GM18867 (cell line): ENCODE data around the gene ERCC8.

ENCODE experiments used
- ATAC-seq: cut with Tn5 transposase; IDR thresholded peaks from one replicate; pipeline ENCODE4 v1.9.1; 2021; ENCODE audit warnings: mild to moderate bottlenecking, moderate library complexity; ENCODE audit not compliant: unreplicated experiment

The ERCC8 gene

GRCh38 chr5:60842871-60843385, 101.9 kb downstream of the ERCC8 start:
- no peak for ATAC-seq

DNA sequence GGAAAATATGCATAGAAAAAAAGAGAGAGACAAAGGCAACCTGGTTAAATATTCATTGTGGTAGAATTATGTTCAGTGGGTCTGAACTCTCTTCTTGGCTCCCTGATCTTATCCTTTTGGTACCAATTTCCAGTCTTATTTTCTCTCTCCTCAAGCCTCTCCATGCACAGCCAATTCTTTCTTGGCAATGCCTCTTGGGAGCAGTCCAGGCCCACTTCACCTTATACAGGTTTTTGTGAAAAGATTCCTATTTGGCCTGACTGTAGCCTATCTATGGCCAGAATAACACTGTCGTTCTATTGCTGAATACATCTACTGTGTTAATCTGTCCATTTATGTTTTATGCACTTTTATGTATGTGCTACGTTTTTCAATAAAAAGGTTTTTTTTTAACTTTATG, 103.5 kb downstream of the ERCC8 start:
- ATAC-seq, result no peak

DNA sequence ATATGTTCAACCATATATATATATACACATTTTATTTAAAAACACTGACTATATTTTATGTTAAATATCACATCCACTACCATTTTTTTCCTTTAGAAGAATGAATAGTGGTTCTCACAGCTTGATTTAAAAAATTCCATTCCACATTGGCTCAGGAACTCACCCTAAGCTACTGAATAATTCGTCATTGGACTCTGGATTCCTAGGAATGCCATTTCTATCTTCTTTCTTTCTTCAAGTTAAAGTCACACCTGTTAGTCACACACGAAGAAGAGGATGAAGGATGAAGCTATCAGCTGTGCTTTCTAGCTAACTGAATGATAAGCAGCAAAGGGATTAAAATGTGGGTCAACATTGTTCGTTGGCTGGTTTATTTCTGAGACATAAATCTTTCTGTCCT, 108.7 kb downstream of the ERCC8 start:
- ATAC-seq, result no peak

- no peak for ATAC-seq
Observed at GRCh38 chr5:60835554-60835953, 109.3 kb downstream of the ERCC8 start.

DNA sequence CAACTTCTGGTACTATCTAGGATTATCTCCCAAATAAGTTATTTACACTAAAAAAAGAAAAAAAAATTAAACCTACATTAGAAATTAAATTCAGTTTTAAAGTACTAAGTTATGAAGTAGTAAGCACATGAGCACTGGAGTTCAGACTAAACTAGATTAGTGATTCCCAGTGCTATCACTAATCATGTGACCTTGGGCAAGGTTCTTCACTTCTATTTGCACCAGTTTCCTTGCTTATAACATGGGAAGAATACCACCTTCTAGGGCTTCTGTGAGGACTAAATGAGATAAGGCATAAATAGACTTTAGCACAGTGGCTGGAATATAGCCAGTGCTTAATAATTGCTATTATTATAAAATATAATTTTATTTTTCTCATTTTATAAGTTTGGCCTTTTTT, 111.3 kb downstream of the ERCC8 start:
- ATAC-seq, result no peak

DNA sequence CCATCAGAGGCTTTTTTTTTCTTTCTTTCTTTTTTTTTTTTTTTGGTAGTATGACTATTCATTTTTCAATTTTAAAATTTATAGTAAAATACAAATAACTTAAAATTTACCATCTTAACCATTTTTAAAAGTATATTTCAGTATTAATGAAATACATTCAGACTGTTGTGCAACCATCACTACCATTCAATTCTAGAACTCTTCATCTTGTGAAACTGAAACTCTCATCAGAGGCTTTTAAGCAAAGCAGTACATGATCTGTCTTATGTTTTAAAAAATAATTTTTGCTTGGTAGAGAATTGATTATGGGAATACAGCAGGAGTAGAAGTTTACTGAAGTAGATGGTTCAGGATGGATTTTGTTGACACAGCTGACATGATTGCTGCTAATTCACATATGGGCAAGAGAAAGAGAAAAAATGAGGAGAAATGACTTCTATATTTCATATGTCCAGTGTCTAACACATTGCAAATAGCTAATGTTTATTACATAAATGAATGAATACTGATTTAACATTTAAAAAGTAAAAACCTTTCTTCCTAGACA, 114.2 kb downstream of the ERCC8 start:
- ATAC-seq, result peak; percentile 74

GRCh38 chr5:60829490-60830266, 115.2 kb downstream of the ERCC8 start:
- peak; percentile 52 for ATAC-seq

GRCh38 chr5:60827201-60827600, 117.7 kb downstream of the ERCC8 start:
- no peak for ATAC-seq

DNA sequence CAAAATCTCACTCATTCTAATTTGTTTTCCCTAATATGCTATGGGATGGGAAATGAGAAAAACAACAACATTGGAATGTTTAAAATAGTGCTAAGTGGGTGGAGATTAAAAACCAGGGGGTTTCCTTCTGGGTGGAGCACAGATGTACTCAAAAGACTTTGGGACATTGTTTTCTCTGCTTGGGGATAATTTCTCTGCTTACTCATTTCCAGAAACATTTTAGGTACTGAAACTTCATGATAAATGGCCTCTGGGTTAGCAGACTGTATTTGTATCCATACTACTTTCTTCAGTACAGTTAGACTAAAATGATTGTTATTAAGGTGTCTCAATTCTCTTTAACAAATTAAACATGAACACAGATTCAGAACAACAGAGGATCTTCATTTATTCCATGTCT, 118.2 kb downstream of the ERCC8 start:
- ATAC-seq, result peak; percentile 61
